HG03558 (cell line): ENCODE results near the gene DCP1B.
"Not testable (repeated sequence)": the region's sequence is repeated elsewhere in the genome, so short reads cannot be mapped to it uniquely, and the experiment has no call there.

Experiments used
- ATAC-seq: cut with Tn5 transposase; IDR thresholded peaks from one replicate; pipeline ENCODE4 v1.9.1; 2021; ENCODE audit warnings: moderate number of reproducible peaks; ENCODE audit not compliant: unreplicated experiment; ENCODE audit errors: extremely low read depth

DCP1B gene

GRCh38 chr12:1978078-1978862 lies 26.0 kb downstream of the DCP1B start:
- no peak for ATAC-seq

- no peak for ATAC-seq
These were observed 26.7 kb downstream of the DCP1B start for GRCh38 chr12:1977588-1977987.

GRCh38 chr12:1977109-1977508 lies 27.1 kb downstream of the DCP1B start:
- no peak for ATAC-seq

- ATAC-seq, result no peak
These were observed 29.4 kb downstream of the DCP1B start for GRCh38 chr12:1974812-1975211.

- ATAC-seq, result no peak
These were observed 31.4 kb downstream of the DCP1B start for GRCh38 chr12:1972856-1973317.

GRCh38 chr12:1972260-1972659 lies 32.0 kb downstream of the DCP1B start:
- ATAC-seq, result no peak

GRCh38 chr12:1970331-1970900 lies 33.8 kb downstream of the DCP1B start:
- ATAC-seq, result no peak

- no peak for ATAC-seq
These were observed 37.6 kb downstream of the DCP1B start for GRCh38 chr12:1966561-1967226.

GRCh38 chr12:1965916-1966315 lies 38.3 kb downstream of the DCP1B start:
- no peak for ATAC-seq

GRCh38 chr12:1962051-1963020 lies 41.9 kb downstream of the DCP1B start:
- ATAC-seq, result no peak

GRCh38 chr12:1956716-1957115 lies 47.5 kb downstream of the DCP1B start:
- no peak for ATAC-seq

- no peak for ATAC-seq
These were observed 54.3 kb downstream of the DCP1B start for GRCh38 chr12:1949771-1950470.

- ATAC-seq, result no peak
These were observed 55.4 kb downstream of the DCP1B start for GRCh38 chr12:1948883-1949282.

- ATAC-seq, result no peak
These were observed 57.2 kb downstream of the DCP1B start for GRCh38 chr12:1947081-1947480.

GRCh38 chr12:1946296-1946695 lies 58.0 kb downstream of the DCP1B start:
- no peak for ATAC-seq

- not testable (repeated sequence) for ATAC-seq
These were observed 58.8 kb downstream of the DCP1B start for GRCh38 chr12:1945502-1945901.

GRCh38 chr12:1939801-1940607 lies 64.3 kb downstream of the DCP1B start:
- ATAC-seq, result no peak

- ATAC-seq, result no peak
These were observed 64.9 kb downstream of the DCP1B start for GRCh38 chr12:1939331-1939730.
